Hepatocyte (in vitro differentiated cells): ENCODE measurements around the gene RP9.

Experiments used
- CTCF ChIP-seq: fragments of 200-600 bp; sonication (generic); IDR thresholded peaks from 2 replicates; pipeline ENCODE4 v1.5.1; 2016; ENCODE audit warnings: antibody characterized with exemption, mild to moderate bottlenecking; ENCODE audit not compliant: poor library complexity
- EZH2phosphoT487 ChIP-seq: fragments of 200-600 bp; sonication (generic); IDR thresholded peaks from one replicate; pipeline ENCODE4 v1.6.1; 2018; ENCODE audit warnings: antibody characterized with exemption, mild to moderate bottlenecking, low read depth, moderate library complexity; ENCODE audit not compliant: unreplicated experiment, severe bottlenecking

- no peak for TF ChIP-seq CTCF
- TF ChIP-seq EZH2phosphoT487 = no peak
Observed at GRCh38 chr7:33142585-33142984, 33.4 kb upstream of the RP9 start.
